PFSK-1 (cell line): ENCODE measurements around the gene CHRNE.

Experiments
- FOXP2 ChIP-seq: optimal IDR thresholded peaks from 2 replicates; pipeline ENCODE3; 2011; ENCODE audit warnings: borderline replicate concordance, control low read depth, inconsistent platforms; ENCODE audit not compliant: insufficient read depth; ENCODE audit errors: extremely low read length, extremely low read depth
- POLR2AphosphoS5 ChIP-seq: IDR thresholded peaks from 2 replicates; pipeline ENCODE4 v1.6.1; 2012; ENCODE audit warnings: low read depth, mild to moderate bottlenecking, control low read depth, low read length, moderate library complexity
- SIN3A ChIP-seq: IDR thresholded peaks from 2 replicates; pipeline ENCODE4 v1.6.1; 2012; ENCODE audit warnings: mild to moderate bottlenecking, low read length, moderate library complexity, borderline replicate concordance; ENCODE audit not compliant: insufficient read depth
- TAF1 ChIP-seq: IDR thresholded peaks from 2 replicates; pipeline ENCODE4 v1.6.1; 2012; ENCODE audit warnings: low read length, control low read depth, borderline replicate concordance; ENCODE audit not compliant: insufficient read depth
- TF ChIP-seq, protein P1 (sequence below), 2 experiments: IDR thresholded peaks; 2 replicates each; pipeline versions ENCODE4 v1.6.1 to v1.8.0; 2011 to 2012; ENCODE audit warnings: low read depth in 2 of 2, low read length in 2 of 2, control low read depth in 1 of 2, inconsistent platforms in 1 of 2, mild to moderate bottlenecking in 1 of 2, moderate library complexity in 1 of 2; ENCODE audit not compliant: insufficient read depth in 1 of 2

CHRNE gene

DNA sequence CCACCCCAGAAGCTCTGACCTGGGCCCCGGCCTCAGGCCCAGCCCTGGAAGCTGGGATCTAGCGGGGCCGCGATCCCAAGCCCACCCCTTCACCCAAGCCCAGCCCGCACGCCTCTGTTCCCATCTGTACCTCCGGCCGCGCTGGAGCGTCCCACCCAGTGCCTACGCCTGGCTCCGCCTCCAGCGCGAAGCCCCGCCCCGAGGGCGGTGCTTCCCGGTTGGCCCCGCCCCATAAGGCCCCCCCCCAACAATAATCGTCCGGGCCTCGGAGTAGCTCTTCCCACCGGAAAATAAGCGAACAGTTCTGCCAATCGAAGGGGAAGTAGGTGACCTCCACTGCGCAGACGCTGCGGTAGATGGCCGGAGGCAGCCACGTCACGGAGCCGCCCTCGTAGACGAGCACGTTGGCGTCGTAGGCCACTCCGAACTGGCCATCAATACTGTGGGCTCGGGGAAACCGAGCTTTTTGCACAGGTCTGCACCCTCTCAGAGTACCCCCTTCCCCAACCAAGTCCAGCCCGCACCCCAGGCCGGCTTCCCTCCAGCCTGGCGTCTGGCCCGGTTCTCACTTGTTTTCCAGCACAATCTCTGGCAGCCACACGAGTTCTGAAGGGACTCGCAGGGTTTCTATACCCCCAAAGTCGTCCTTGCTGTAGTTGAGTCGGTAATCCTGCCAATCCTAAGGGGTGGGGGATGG, 1.1 kb downstream of the CHRNE start:
- TF ChIP-seq TAF1: no peak
- TF ChIP-seq FOXP2: no peak
- no peak for TF ChIP-seq POLR2AphosphoS5
- TF ChIP-seq SIN3A: no peak
- TF ChIP-seq, protein P1, sequence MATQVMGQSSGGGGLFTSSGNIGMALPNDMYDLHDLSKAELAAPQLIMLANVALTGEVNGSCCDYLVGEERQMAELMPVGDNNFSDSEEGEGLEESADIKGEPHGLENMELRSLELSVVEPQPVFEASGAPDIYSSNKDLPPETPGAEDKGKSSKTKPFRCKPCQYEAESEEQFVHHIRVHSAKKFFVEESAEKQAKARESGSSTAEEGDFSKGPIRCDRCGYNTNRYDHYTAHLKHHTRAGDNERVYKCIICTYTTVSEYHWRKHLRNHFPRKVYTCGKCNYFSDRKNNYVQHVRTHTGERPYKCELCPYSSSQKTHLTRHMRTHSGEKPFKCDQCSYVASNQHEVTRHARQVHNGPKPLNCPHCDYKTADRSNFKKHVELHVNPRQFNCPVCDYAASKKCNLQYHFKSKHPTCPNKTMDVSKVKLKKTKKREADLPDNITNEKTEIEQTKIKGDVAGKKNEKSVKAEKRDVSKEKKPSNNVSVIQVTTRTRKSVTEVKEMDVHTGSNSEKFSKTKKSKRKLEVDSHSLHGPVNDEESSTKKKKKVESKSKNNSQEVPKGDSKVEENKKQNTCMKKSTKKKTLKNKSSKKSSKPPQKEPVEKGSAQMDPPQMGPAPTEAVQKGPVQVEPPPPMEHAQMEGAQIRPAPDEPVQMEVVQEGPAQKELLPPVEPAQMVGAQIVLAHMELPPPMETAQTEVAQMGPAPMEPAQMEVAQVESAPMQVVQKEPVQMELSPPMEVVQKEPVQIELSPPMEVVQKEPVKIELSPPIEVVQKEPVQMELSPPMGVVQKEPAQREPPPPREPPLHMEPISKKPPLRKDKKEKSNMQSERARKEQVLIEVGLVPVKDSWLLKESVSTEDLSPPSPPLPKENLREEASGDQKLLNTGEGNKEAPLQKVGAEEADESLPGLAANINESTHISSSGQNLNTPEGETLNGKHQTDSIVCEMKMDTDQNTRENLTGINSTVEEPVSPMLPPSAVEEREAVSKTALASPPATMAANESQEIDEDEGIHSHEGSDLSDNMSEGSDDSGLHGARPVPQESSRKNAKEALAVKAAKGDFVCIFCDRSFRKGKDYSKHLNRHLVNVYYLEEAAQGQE (IDR thresholded peaks at IDR 0.05; ENCODE audit: insufficient read depth in 1 of 2, low read depth in 2 of 2, low read length in 2 of 2): no peak

DNA sequence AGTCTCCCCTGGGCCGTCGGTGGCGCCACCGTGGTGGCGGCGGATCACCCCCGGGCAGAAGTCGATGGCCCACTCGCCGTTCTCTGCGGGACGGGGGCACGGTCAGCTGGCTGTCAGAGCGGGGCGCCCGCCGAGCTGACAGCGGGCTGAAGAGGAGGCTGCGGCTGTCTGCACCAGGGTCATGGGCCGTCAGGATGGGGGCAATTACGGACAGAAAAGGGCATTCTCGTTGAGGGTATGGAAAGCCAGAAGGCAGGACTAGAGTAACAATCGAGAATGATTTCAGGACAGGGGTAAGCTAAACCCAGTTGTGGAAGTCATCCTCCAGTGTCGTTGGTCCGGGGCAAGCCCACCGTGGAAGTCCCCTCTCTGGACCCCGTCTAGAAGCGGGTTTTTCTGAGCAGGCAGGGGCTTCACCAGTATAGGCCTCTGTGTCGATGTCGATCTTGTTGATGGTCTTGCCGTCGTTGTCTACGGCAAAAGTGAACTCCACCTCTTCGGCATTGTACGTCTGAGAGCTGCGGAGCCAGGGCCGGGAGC, 1.7 kb downstream of the CHRNE start:
- no peak for TF ChIP-seq TAF1
- no peak for TF ChIP-seq POLR2AphosphoS5

DNA sequence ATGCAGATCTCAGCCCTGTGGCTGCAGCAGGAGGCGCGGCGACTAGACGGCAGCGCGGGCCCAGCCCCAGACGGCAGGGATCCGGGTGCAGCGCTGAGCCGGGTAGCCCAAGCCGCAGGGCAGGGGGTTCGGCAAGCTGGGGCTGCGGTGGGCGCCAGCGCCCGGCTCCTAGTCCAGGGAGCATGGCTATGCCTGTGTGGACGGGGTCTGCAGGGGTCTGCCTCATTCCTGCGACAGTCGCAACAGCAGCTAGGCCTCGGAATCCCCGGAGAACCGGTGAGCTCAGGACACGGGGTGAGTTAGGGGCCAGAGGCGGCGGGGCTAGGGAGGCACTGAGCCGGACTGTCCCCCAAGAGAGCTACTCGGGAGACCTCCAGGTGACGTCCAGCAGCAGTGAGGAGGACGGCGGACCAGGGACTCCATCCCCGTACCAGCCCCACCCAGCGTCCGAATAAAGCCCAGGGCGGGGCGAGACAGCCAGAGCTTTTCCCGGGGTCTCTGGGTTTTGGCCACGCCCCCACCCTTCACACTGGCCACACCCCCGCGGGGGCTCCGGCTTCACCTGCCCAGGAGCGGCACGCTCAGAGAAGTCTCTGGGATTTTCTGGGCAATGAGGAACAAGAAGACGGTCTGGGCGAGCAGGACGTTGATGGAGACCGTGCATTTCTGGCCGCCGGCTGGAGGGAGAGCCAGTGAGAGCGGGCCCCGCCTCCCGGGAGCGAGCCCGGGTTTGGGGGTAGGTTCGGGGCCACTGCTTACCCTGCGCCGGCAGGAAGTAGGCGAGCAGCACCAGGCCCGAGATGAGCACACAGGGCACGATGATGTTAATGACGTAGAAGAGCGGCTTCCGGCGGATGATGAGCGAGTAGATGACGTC, 2.4 kb downstream of the CHRNE start:
- TF ChIP-seq POLR2AphosphoS5 (no peak), TAF1 (no peak), SIN3A (no peak), FOXP2 (no peak)
- TF ChIP-seq, protein P1 (IDR thresholded peaks at IDR 0.05; ENCODE audit: insufficient read depth in 1 of 2, low read depth in 2 of 2, low read length in 2 of 2): no peak

DNA sequence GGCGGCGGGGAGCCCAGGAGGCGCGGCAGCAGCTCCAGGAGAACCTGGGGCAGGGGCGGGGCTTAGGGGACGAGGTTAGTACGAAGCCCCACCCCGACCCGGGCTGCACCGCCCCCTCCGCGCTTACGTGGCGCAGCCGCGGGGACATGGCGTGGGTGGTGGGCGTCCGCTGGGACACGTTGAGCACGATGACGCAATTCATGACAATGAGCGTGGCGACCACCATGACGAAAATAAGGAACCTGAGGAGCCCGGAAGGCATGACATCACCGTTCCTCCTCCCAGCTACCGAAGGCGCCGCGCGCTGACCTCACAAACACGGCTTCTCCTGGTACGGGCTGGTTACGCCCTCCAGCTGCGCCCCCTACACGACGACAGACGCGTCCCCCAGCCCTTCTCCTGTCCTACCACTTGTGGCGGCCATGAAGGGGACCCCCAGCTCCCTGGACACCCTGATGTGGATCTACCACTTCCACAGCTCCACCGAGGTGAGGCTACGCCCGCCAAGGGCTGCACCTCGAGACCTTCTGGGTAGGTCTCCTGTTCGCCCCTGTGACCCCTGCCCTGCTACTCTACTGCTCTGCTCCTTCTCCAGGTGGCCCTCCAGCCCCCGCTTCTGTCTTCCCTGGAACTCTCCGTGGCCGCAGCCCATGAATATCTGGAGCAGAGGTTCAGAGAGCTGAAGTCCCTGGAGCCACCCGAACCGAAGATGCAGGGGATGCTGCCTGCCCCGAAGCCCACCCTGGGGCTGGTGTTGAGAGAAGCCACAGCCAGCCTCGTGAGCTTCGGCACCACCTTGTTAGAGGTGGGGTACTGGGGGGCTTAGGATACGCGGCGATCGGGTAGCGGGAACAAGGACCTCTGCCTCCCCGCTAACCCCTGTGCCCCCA, 3.3 kb downstream of the CHRNE start, which contains the start of gene C17orf107:
TSS of gene C17orf107 (plus strand) at position 196 of the 890 bp plus-strand sequence. CDS start at position 423, 227 bp downstream.
- TF ChIP-seq, protein P1 (IDR thresholded peaks at IDR 0.05; ENCODE audit: insufficient read depth in 1 of 2, low read depth in 2 of 2, low read length in 2 of 2): no peak
- TF ChIP-seq FOXP2 (no peak), TAF1 (no peak), SIN3A (no peak), POLR2AphosphoS5 (no peak)

DNA sequence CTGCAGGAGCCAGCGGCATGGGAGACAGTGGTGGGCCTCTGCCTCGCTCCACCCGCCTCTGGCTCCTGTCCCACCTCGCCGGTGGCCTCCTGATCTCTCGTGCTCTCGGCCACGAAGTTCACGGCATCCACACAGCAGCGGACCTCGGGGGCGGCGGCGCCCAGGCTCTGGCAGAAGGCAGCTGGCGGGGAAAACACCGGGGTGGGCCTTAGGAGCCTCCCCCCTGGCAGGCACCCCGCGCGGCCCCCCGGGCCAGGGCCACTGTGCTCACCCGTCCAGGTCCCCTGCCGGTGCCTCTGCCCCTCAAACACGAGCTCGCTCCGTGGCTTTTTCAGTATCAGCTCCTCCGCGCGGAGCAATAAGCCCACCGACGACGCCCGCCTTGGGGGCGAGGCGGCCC, 4.0 kb downstream of the CHRNE start:
- TF ChIP-seq FOXP2 (no peak), SIN3A (no peak)
